IPS-20b (cell line): ENCODE measurements around the gene AATF.

ENCODE experiments used
- H3K27ac ChIP-seq: one replicate; pipeline ENCODE4 v1.5.1; 2013; ENCODE audit warnings: low read length
- H3K27me3 ChIP-seq: 2 replicates; pipeline ENCODE4 v1.6.1; 2013; ENCODE audit warnings: mild to moderate bottlenecking, low read length, inconsistent platforms; ENCODE audit not compliant: insufficient read depth
- H3K36me3 ChIP-seq: 2 replicates; pipeline ENCODE4 v1.6.1; 2013; ENCODE audit warnings: low read depth, mild to moderate bottlenecking, inconsistent platforms, low read length, moderate library complexity; ENCODE audit not compliant: insufficient read depth
- H3K4me1 ChIP-seq: 2 replicates; pipeline ENCODE4 v1.6.1; 2013; ENCODE audit warnings: mild to moderate bottlenecking, control low read depth, inconsistent platforms, low read length, moderate library complexity; ENCODE audit not compliant: insufficient read depth
- H3K4me3 ChIP-seq: 2 replicates; pipeline ENCODE4 v1.5.1; 2013; ENCODE audit warnings: mild to moderate bottlenecking, low read length, inconsistent platforms
- H3K9ac ChIP-seq: 2 replicates; pipeline ENCODE4 v1.6.1; 2013; ENCODE audit warnings: low read depth, mild to moderate bottlenecking, inconsistent platforms, low read length, moderate library complexity
- H3K9me3 ChIP-seq: 2 replicates; pipeline ENCODE4 v1.6.1; 2013; ENCODE audit warnings: mild to moderate bottlenecking, low read depth, low read length, inconsistent platforms; ENCODE audit not compliant: insufficient read depth

The AATF gene

GRCh38 chr17:36931697-36932382, 16.9 kb upstream of the AATF start:
- Histone ChIP-seq H3K9me3 (no peaks in the 10 kb centered on the region), H3K4me3 (no peak overlapping the region), H3K27me3 (peaks cover 100% of the 10 kb centered on the region), H3K4me1 (peaks cover 43% of the 10 kb centered on the region; the same call in 1 of the 2 replicates), H3K36me3 (no peaks in the 10 kb centered on the region), H3K27ac (no peak overlapping the region), H3K9ac (no peak overlapping the region)

DNA sequence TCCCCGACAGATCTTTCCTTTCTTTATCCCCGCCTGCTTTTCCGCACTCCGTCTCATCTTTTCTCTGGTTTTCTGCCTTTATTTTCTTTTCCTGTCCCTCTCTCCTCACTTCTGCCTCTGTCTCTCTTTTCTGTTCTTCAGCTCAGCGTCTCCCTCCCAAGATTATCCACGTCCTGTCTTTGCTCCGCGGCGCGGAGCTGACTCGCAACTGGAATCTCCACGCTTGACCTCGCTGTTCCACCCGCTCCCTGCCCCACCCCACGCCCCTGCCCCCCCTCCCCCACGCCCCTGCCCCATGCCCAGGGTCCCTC, 16.4 kb upstream of the AATF start:
- Histone ChIP-seq H3K27ac (no peak overlapping the region), H3K4me3 (no peak overlapping the region), H3K9ac (no peak overlapping the region), H3K27me3 (peaks cover 100% of the 10 kb centered on the region), H3K9me3 (no peaks in the 10 kb centered on the region), H3K36me3 (no peaks in the 10 kb centered on the region), H3K4me1 (peaks cover 45% of the 10 kb centered on the region; the same call in 1 of the 2 replicates)

DNA sequence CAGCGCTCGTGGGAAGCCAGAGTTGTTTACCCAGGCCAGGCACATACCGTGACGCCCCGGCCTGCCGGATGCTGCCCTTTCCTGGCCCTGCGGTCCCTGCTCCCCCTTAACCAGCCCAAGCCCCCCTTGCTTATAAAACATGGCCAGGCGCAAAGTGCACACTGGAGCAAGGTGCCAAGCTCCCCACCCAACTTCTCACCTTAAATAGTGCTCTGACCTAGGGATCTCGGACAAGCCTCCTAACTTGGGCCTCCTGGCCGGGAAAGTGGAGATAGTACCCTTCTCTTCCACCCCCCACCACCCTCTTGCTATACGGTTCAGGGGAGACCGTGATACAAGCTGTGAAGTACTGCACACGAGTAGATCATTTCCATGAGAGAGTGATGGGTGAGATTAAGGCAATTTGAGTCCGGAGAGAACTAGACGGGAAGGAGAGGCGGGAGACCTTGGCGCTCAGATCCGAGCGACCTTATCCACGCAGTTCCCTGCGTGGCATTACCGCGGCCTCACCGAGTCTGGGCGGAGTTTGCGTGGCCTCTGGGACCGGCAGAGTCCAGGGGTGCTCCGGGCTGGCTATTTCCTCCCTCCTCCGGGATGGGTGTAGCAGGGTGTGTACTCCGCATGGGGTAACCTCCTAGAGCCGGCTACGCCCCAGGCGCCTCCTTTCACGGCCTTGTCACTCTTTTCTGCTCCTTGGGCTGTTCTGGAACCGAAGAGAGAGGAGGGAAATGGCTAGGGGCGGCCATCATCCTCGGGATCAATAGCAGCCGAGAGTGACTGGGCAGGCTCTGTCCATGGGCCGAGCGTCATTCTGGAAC, 15.9 kb upstream of the AATF start:
- Histone ChIP-seq H3K36me3 (no peaks in the 10 kb centered on the region), H3K9ac (no peak overlapping the region), H3K4me3 (peak overlapping the region; percentile 22; the same call in 1 of the 2 replicates), H3K4me1 (peaks cover 39% of the 10 kb centered on the region; the same call in 1 of the 2 replicates), H3K27ac (no peak overlapping the region), H3K9me3 (no peaks in the 10 kb centered on the region), H3K27me3 (peaks cover 100% of the 10 kb centered on the region)

- Histone ChIP-seq H3K27me3 (peaks cover 100% of the 10 kb centered on the region), H3K27ac (no peak overlapping the region), H3K4me3 (peak overlapping the region; percentile 77; the same call in 1 of the 2 replicates), H3K9me3 (no peaks in the 10 kb centered on the region; the same call in 1 of the 2 replicates), H3K9ac (no peak overlapping the region), H3K4me1 (peaks cover 39% of the 10 kb centered on the region; the same call in 1 of the 2 replicates), H3K36me3 (no peaks in the 10 kb centered on the region)
These were observed 15.1 kb upstream of the AATF start for GRCh38 chr17:36933512-36934143.

GRCh38 chr17:36934144-36934691, 14.5 kb upstream of the AATF start:
- peak overlapping the region; percentile 77; the same call in 1 of the 2 replicates for H3K4me3 ChIP-seq
- H3K9ac ChIP-seq: no peak overlapping the region
- no peak overlapping the region for H3K27ac ChIP-seq
- peaks cover 100% of the 10 kb centered on the region for H3K27me3 ChIP-seq
- peaks cover under 1% of the 10 kb centered on the region; the same call in 1 of the 2 replicates for H3K9me3 ChIP-seq
- H3K36me3 ChIP-seq: no peaks in the 10 kb centered on the region
- H3K4me1 ChIP-seq: peaks cover 37% of the 10 kb centered on the region; the same call in 1 of the 2 replicates

- Histone ChIP-seq H3K27me3 (peaks cover 100% of the 10 kb centered on the region), H3K27ac (no peak overlapping the region), H3K4me3 (peak overlapping the region; percentile 77), H3K36me3 (no peaks in the 10 kb centered on the region), H3K9ac (no peak overlapping the region), H3K9me3 (peaks cover 4% of the 10 kb centered on the region; the same call in 1 of the 2 replicates), H3K4me1 (peaks cover 31% of the 10 kb centered on the region; the same call in 1 of the 2 replicates)
These were observed 13.8 kb upstream of the AATF start for GRCh38 chr17:36934692-36935630.

DNA sequence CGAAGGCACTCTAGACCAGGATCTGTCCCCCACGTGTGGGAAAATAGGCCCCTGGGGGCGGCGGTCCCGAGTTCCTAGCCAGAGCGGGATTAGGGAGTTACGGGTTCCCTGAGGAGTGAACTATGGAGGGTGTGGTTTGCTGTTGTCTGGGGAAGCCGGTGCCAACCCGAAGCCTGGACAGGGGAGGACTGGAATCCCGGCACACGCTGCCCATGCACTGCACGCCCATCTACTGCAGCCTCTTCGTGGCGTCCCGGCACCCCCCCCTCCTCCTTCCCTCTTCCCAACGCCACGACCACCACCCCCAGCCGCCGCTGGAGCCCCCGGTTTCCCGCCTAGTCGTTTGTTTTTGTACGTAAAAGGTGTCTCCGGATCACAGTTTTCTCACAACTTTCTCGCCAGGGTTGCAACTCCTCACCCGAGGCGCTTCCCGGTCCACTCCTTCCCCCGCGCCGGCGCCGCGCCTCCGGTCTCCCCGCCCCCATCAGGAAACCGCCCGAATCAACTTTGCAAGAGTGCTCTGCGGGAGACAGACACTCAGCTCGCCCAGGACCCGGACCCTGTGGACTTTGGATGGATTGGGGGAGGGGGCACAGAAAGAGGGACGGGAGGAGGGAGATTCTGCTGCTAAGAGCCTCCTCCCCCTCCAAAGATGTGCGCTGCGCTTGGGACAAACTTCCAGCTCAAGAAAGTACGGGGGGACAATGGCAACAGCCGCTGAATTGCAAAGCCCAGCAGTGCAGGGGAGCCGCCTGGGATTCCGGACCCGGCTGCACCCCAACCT, 12.9 kb upstream of the AATF start:
- H3K4me3 ChIP-seq: peak overlapping the region; percentile 77
- H3K27me3 ChIP-seq: peaks cover 100% of the 10 kb centered on the region
- peaks cover 4% of the 10 kb centered on the region; the same call in 1 of the 2 replicates for H3K9me3 ChIP-seq
- H3K4me1 ChIP-seq: peaks cover 31% of the 10 kb centered on the region; the same call in 1 of the 2 replicates
- H3K9ac ChIP-seq: no peak overlapping the region; the same call in 1 of the 2 replicates
- H3K36me3 ChIP-seq: no peaks in the 10 kb centered on the region
- no peak overlapping the region for H3K27ac ChIP-seq

GRCh38 chr17:36936455-36937000, 12.2 kb upstream of the AATF start:
- Histone ChIP-seq H3K27me3 (peaks cover 100% of the 10 kb centered on the region), H3K36me3 (no peaks in the 10 kb centered on the region), H3K27ac (no peak overlapping the region), H3K9ac (peak overlapping the region; percentile 11; the same call in 1 of the 2 replicates), H3K4me3 (peak overlapping the region; percentile 77), H3K4me1 (peaks cover 31% of the 10 kb centered on the region; the same call in 1 of the 2 replicates), H3K9me3 (peaks cover 4% of the 10 kb centered on the region; the same call in 1 of the 2 replicates)

DNA sequence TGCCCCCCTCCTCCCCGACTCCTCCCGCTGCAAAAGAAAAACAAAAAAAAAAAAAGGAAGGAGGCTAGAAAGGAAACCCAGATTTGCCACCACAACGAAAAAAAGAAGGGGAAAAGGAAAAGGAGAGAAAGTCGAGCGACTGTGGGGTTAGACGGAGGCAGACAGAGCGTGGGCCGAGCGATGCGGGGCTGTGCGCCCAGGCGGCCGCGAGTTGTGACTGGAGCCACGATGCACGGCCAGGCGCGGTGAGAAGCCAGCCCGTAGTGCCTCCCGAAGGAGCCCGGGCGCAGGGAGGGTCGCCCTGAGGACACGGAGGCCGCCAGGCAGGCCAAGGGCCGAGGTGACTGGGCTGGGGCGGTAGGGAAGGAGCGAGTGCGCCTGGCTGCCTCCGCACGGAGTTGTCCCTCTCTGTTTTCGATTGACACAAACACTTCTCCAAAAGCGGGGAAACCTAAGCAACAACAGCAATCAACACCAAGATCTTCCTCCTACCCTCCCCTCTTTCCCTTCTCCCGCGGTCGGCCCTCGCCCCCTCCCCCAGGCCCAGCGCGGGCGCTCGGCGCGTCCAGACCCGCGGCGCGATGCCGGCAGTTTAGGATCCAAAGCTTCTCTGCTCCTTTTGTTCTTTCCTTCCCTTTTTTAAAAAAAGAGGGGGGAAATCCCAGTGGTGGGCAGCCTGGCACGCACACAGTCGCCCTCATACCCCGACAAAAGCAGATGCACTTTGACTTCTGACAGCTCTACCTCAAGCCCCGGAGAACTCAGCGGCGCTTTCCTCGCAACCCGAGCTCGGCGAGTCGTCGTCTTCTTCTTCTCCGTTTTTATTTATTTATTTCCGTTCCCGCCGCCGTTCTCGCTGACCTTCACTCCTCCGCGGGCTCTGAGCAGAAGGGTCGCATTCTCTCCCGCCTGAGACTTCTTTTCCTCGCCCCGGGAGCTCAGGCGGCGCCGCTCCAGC, 11.5 kb upstream of the AATF start, which contains the start of gene LHX1:
Gene LHX1 (plus strand): TSS at position 475 of the 958 bp plus-strand sequence. CDS start 723 bp downstream, outside the sequence.
- Histone ChIP-seq H3K9ac (peak within 1 kb of the TSS; percentile 11; the same call in 1 of the 2 replicates), H3K4me1 (peaks cover 28% of the 10 kb centered on the region; the same call in 1 of the 2 replicates), H3K27ac (no peak within 1 kb of the TSS), H3K27me3 (peaks cover 100% of the 10 kb centered on the region), H3K36me3 (no peaks in the 10 kb centered on the region), H3K9me3 (peaks cover 4% of the 10 kb centered on the region; the same call in 1 of the 2 replicates), H3K4me3 (peak within 1 kb of the TSS; percentile 77)
